ENCODE results near the gene STAU1.
"Not testable (repeated sequence)": the region's sequence is repeated elsewhere in the genome, so short reads cannot be mapped to it uniquely, and the experiment has no call there.

Gene STAU1

GRCh38 chr20:49165611-49166010 is 22.5 kb downstream of the STAU1 start:
- no peak for DNase-seq (ENCODE audit: low read depth, low spot score)

- DNase-seq (ENCODE audit: low read depth, low spot score): no peak
These were observed 24.4 kb downstream of the STAU1 start for GRCh38 chr20:49163696-49164095.

GRCh38 chr20:49161428-49162152 is 26.5 kb downstream of the STAU1 start:
- DNase-seq (ENCODE audit: low read depth, low spot score): no peak

- no peak for DNase-seq (ENCODE audit: low read depth, low spot score)
These were observed 27.8 kb downstream of the STAU1 start for GRCh38 chr20:49160057-49160929.

GRCh38 chr20:49157146-49157545 is 31.0 kb downstream of the STAU1 start:
- no peak for DNase-seq (ENCODE audit: low read depth, low spot score)

GRCh38 chr20:49156481-49156880 is 31.7 kb downstream of the STAU1 start:
- no peak for DNase-seq (ENCODE audit: low read depth, low spot score)

GRCh38 chr20:49151436-49151835 is 36.7 kb downstream of the STAU1 start:
- no peak for DNase-seq (ENCODE audit: low read depth, low spot score)

GRCh38 chr20:49149281-49150045 is 38.7 kb downstream of the STAU1 start:
- no peak for DNase-seq (ENCODE audit: low read depth, low spot score)

- DNase-seq (ENCODE audit: low read depth, low spot score): no peak
These were observed 39.5 kb downstream of the STAU1 start for GRCh38 chr20:49148601-49149000.

GRCh38 chr20:49147296-49147695 is 40.8 kb downstream of the STAU1 start:
- DNase-seq (ENCODE audit: low read depth, low spot score): no peak

- DNase-seq (ENCODE audit: low read depth, low spot score): no peak
These were observed 41.5 kb downstream of the STAU1 start for GRCh38 chr20:49146442-49147225.

GRCh38 chr20:49140834-49141233 is 47.3 kb downstream of the STAU1 start:
- DNase-seq (ENCODE audit: low read depth, low spot score): no peak

- no peak for DNase-seq (ENCODE audit: low read depth, low spot score)
These were observed 47.7 kb downstream of the STAU1 start for GRCh38 chr20:49140411-49140810.

GRCh38 chr20:49138431-49138830 is 49.7 kb downstream of the STAU1 start:
- no peak for DNase-seq (ENCODE audit: low read depth, low spot score)

- no peak for DNase-seq (ENCODE audit: low read depth, low spot score)
These were observed 51.1 kb downstream of the STAU1 start for GRCh38 chr20:49136817-49137571.

GRCh38 chr20:49134797-49135196 is 53.3 kb downstream of the STAU1 start:
- DNase-seq (ENCODE audit: low read depth, low spot score): not testable (repeated sequence)

- DNase-seq (ENCODE audit: low read depth, low spot score): no peak
These were observed 54.6 kb downstream of the STAU1 start for GRCh38 chr20:49133571-49133970.

GRCh38 chr20:49132995-49133478 is 55.1 kb downstream of the STAU1 start:
- no peak for DNase-seq (ENCODE audit: low read depth, low spot score)

GRCh38 chr20:49123982-49124381 is 64.2 kb downstream of the STAU1 start:
- DNase-seq (ENCODE audit: low read depth, low spot score): no peak

GRCh38 chr20:49122920-49123319 is 65.2 kb downstream of the STAU1 start:
- DNase-seq (ENCODE audit: low read depth, low spot score): no peak
